Stimulated activated naive CD8-positive, alpha-beta T cell treated with anti-CD3 and anti-CD28 coated beads, Interleukin-15, amount 100 ng/mL, for 72 hours (primary cell): Measurements from ENCODE around the gene SPATA45.
"Not testable (repeated sequence)": the region's sequence is repeated elsewhere in the genome, so short reads cannot be mapped to it uniquely, and the experiment has no call there.

Experiments
- ATAC-seq: fragments of 150-1000 bp; cut with Tn5 transposase; 2 replicates; pipeline ENCODE4 v1.10.0; 2021; ENCODE audit warnings: mild to moderate bottlenecking, moderate library complexity
- DNase-seq, 2 donors: peaks; one replicate each; pipeline ENCODE4 v3.0.0; 2021 to 2022
- H3K27ac Mint-ChIP-seq, 2 donors: one replicate each; pipeline ENCODE4 v1.8.0; 2022; ENCODE audit warnings: mild to moderate bottlenecking in 2 of 2, mixed read lengths in 2 of 2, moderate library complexity in 2 of 2
- H3K27me3 Mint-ChIP-seq: one replicate; pipeline ENCODE4 v1.8.0; 2022; ENCODE audit warnings: mixed read lengths
- H3K4me1 Mint-ChIP-seq: one replicate; pipeline ENCODE4 v1.8.0; 2022; ENCODE audit warnings: mild to moderate bottlenecking, mixed read lengths
- H3K4me3 Mint-ChIP-seq, 2 donors: one replicate each; pipeline ENCODE4 v1.8.0; 2022; ENCODE audit warnings: mild to moderate bottlenecking in 2 of 2, mixed read lengths in 2 of 2, moderate library complexity in 1 of 2
- H3K9me3 Mint-ChIP-seq, 2 donors: one replicate each; pipeline ENCODE4 v1.8.0; 2022; ENCODE audit warnings: mixed read lengths in 2 of 2

Gene SPATA45

GRCh38 chr1:212853658-212854057 is 6.2 kb upstream of the SPATA45 start:
- Mint-ChIP-seq H3K4me3 (no peak overlapping the region), H3K27me3 (no peaks in the 10 kb centered on the region), H3K4me1 (peaks cover 18% of the 10 kb centered on the region), H3K9me3 (no peaks in the 10 kb centered on the region), H3K27ac (no peak overlapping the region)
- ATAC-seq, result no peak
- DNase-seq, result no peak

GRCh38 chr1:212852105-212852688 is 4.7 kb upstream of the SPATA45 start:
- Mint-ChIP-seq H3K27me3 (no peaks in the 10 kb centered on the region), H3K27ac (no peak overlapping the region), H3K4me1 (peaks cover 18% of the 10 kb centered on the region), H3K4me3 (no peak overlapping the region), H3K9me3 (no peaks in the 10 kb centered on the region)
- ATAC-seq (no peak), DNase-seq (no peak)

- not testable (repeated sequence) for H3K9me3 Mint-ChIP-seq, ATAC-seq, DNase-seq, H3K27ac Mint-ChIP-seq, H3K27me3 Mint-ChIP-seq, H3K4me1 Mint-ChIP-seq, H3K4me3 Mint-ChIP-seq
Measured at GRCh38 chr1:212844521-212844920, 2.9 kb downstream of the SPATA45 start.

- no peaks in the 10 kb centered on the region for H3K4me1 Mint-ChIP-seq
- H3K9me3 Mint-ChIP-seq, result no peaks in the 10 kb centered on the region
Measured at GRCh38 chr1:212838145-212838544, 9.3 kb downstream of the SPATA45 start.

GRCh38 chr1:212833211-212834207 is 13.9 kb downstream of the SPATA45 start:
- H3K27ac Mint-ChIP-seq, H3K4me1 Mint-ChIP-seq, ATAC-seq, H3K9me3 Mint-ChIP-seq, H3K4me3 Mint-ChIP-seq, DNase-seq, H3K27me3 Mint-ChIP-seq: not testable (repeated sequence)

More at GRCh38 chr1:212838145-212838544, 9.3 kb downstream of the SPATA45 start:
- no peak for ATAC-seq
- DNase-seq, result no peak
- no peaks in the 10 kb centered on the region for H3K27me3 Mint-ChIP-seq
- H3K4me3 Mint-ChIP-seq, result no peak overlapping the region
- H3K27ac Mint-ChIP-seq, result no peak overlapping the region

GRCh38 chr1:212828395-212828794 is 19.1 kb downstream of the SPATA45 start:
- ATAC-seq (no peak), DNase-seq (no peak)
- no peak overlapping the region for H3K27ac Mint-ChIP-seq
- H3K27me3 Mint-ChIP-seq, result no peaks in the 10 kb centered on the region
- H3K9me3 Mint-ChIP-seq, result peaks cover 14 to 35% of the 10 kb centered on the region in 2 donors
- H3K4me1 Mint-ChIP-seq, result peaks cover 7% of the 10 kb centered on the region
- H3K4me3 Mint-ChIP-seq, result no peak overlapping the region

GRCh38 chr1:212827831-212828278 is 19.6 kb downstream of the SPATA45 start:
- Mint-ChIP-seq H3K27ac (no peak overlapping the region), H3K4me1 (peaks cover 7% of the 10 kb centered on the region), H3K4me3 (no peak overlapping the region), H3K27me3 (no peaks in the 10 kb centered on the region), H3K9me3 (peaks cover 14 to 35% of the 10 kb centered on the region in 2 donors)
- DNase-seq (no peak), ATAC-seq (no peak)

GRCh38 chr1:212827171-212827776 is 20.2 kb downstream of the SPATA45 start:
- peaks cover 14 to 35% of the 10 kb centered on the region in 2 donors for H3K9me3 Mint-ChIP-seq
- H3K27ac Mint-ChIP-seq, result no peak overlapping the region
- H3K27me3 Mint-ChIP-seq, result no peaks in the 10 kb centered on the region
- DNase-seq (no peak), ATAC-seq (no peak)
- H3K4me1 Mint-ChIP-seq, result peaks cover 7% of the 10 kb centered on the region
- H3K4me3 Mint-ChIP-seq, result no peak overlapping the region

GRCh38 chr1:212825798-212826452 is 21.5 kb downstream of the SPATA45 start:
- Mint-ChIP-seq H3K4me3 (no peak overlapping the region), H3K27me3 (no peaks in the 10 kb centered on the region), H3K4me1 (no peaks in the 10 kb centered on the region), H3K27ac (no peak overlapping the region), H3K9me3 (peaks cover 14 to 35% of the 10 kb centered on the region in 2 donors)
- DNase-seq, result no peak
- ATAC-seq, result no peak

- Mint-ChIP-seq H3K4me1 (peaks cover 7% of the 10 kb centered on the region), H3K27ac (no peak overlapping the region), H3K9me3 (peaks cover 14 to 35% of the 10 kb centered on the region in 2 donors), H3K27me3 (no peaks in the 10 kb centered on the region), H3K4me3 (no peak overlapping the region)
- DNase-seq (no peak), ATAC-seq (no peak)
Measured at GRCh38 chr1:212824201-212824600, 23.2 kb downstream of the SPATA45 start.

- H3K27me3 Mint-ChIP-seq, result no peaks in the 10 kb centered on the region
- ATAC-seq (no peak), DNase-seq (no peak)
- H3K4me1 Mint-ChIP-seq, result peaks cover 7% of the 10 kb centered on the region
- peaks cover 14 to 35% of the 10 kb centered on the region in 2 donors for H3K9me3 Mint-ChIP-seq
- no peak overlapping the region for H3K27ac Mint-ChIP-seq
- no peak overlapping the region for H3K4me3 Mint-ChIP-seq
Measured at GRCh38 chr1:212822956-212823355, 24.5 kb downstream of the SPATA45 start.

GRCh38 chr1:212820969-212821368 is 26.5 kb downstream of the SPATA45 start:
- H3K27me3 Mint-ChIP-seq, result no peaks in the 10 kb centered on the region
- no peak overlapping the region for H3K4me3 Mint-ChIP-seq
- peaks cover 10 to 23% of the 10 kb centered on the region in 2 donors for H3K9me3 Mint-ChIP-seq
- H3K27ac Mint-ChIP-seq, result no peak overlapping the region
- no peak for DNase-seq
- no peak for ATAC-seq
- peaks cover 7% of the 10 kb centered on the region for H3K4me1 Mint-ChIP-seq

GRCh38 chr1:212819726-212820125 is 27.7 kb downstream of the SPATA45 start:
- Mint-ChIP-seq H3K4me3 (peak overlapping the region; percentile 1 to 3), H3K27ac (no peak overlapping the region), H3K4me1 (peaks cover 7% of the 10 kb centered on the region), H3K9me3 (peaks cover 3 to 12% of the 10 kb centered on the region in 2 donors), H3K27me3 (no peaks in the 10 kb centered on the region)
- no peak for ATAC-seq
- no peak for DNase-seq

- ATAC-seq (no peak), DNase-seq (no peak)
- Mint-ChIP-seq H3K27me3 (no peaks in the 10 kb centered on the region), H3K27ac (no peak overlapping the region), H3K4me1 (peaks cover 7% of the 10 kb centered on the region), H3K4me3 (no peak overlapping the region), H3K9me3 (no peaks in the 10 kb centered on the region)
Measured at GRCh38 chr1:212816567-212817278, 30.7 kb downstream of the SPATA45 start.
